LoVo (cell line): Measurements from ENCODE around the gene TRIM40.
A peak's percentile ranks its signal among the peaks of the same experiment; 100 is the strongest.

Experiments used
- DNase-seq: peaks from one replicate; pipeline ENCODE4 v3.0.0-alpha.2; 2016; ENCODE audit warnings: low spot score

Gene TRIM40, protein sequence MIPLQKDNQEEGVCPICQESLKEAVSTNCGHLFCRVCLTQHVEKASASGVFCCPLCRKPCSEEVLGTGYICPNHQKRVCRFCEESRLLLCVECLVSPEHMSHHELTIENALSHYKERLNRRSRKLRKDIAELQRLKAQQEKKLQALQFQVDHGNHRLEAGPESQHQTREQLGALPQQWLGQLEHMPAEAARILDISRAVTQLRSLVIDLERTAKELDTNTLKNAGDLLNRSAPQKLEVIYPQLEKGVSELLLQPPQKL

DNA sequence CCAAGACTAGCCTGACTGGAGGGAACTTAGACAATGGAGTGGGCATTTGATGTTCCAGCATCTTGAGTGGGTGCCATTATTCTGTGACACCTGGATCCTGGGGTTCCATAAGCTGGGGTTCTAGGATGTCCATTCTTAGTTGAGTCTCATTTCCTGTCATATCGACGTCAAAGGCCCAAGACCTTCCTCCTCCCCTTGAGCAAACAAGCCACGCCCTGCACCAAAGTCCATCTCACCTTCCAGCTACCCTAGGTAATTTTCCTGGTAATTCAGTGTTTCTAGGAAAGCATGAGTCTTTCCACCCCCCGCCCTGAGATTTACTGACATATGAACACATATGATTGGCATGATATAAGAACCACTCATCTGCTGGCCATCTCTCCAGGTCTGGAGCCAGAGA, at the start of gene TRIM40:
Gene TRIM40 (plus strand): TSS at position 384 of the 400 bp plus-strand sequence. CDS start 897 bp downstream, outside the sequence.
- peak; percentile 70 for DNase-seq

GRCh38 chr6:30087876-30088275, 48.1 kb upstream of the TRIM40 start:
- no peak for DNase-seq

DNA sequence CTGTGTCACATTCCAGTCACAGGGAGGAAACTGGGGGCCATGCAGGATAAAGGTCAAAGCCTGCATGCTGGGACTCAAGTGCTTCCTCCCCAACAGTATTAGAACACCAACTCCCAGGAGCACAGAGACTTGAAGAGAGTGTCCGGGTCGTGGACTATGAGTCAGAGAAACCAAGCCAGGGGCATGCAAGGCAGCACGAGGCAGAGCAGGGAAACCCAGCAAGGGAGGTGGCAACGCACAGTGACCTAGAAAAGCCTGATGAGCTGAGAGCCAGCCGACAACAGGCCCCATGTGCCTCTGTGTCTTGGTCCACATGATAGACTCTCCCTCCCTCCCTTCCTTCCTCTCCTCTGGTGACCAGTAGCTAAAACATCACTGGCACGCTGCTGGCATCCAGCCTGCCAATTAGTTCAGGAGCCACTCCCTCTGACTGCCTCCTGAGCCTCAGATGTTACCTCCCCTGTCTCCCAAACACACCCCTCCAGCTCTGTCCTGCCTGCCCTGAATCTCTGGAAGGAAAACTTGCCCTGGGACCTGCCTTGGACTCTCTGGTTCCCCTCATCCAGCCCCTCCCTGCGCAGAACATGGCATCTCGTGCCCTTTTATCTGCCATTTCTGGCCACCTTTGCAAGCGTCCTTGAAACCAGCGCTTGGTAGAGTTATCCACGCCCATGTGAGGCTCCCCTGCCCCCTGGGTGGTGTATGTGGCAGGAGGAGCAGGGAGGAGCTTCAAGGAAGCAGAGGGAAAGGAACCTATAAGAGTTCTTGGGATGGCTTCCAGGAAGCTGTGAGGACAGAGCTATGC, 44.2 kb upstream of the TRIM40 start:
- DNase-seq, result peak; percentile 86

DNA sequence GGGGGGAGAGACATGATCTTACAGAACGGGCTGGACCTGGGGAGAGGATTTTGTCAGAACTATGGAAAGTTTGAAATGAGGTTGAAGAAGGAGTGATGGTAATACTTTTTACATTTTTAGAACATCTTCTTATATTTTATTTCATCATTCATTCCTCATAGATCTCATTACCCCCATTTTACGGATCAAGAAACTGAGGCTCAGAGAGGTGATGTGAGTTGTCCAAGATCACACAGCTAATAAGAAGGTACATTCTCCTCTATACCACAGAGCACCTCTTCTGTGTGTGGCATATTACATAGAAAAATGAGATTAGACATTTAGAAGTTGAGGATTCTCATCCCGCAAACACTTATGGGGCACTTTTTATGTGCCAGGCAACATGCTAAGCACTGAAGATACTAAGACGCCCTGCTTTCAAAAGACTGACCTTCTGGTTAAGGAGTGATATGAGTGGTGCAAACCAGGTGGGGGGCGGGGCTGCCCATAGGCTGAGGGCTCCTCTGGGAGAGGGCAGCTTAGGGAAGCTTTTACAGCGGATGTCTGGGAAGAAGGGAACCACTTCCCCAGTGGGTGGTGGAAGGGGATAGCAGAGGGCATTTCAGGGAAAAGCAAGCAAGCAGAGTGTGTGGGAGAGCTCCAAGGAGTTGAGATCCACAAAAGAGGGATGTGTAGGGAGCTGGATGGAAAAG, 42.9 kb upstream of the TRIM40 start:
- DNase-seq, result no peak

DNA sequence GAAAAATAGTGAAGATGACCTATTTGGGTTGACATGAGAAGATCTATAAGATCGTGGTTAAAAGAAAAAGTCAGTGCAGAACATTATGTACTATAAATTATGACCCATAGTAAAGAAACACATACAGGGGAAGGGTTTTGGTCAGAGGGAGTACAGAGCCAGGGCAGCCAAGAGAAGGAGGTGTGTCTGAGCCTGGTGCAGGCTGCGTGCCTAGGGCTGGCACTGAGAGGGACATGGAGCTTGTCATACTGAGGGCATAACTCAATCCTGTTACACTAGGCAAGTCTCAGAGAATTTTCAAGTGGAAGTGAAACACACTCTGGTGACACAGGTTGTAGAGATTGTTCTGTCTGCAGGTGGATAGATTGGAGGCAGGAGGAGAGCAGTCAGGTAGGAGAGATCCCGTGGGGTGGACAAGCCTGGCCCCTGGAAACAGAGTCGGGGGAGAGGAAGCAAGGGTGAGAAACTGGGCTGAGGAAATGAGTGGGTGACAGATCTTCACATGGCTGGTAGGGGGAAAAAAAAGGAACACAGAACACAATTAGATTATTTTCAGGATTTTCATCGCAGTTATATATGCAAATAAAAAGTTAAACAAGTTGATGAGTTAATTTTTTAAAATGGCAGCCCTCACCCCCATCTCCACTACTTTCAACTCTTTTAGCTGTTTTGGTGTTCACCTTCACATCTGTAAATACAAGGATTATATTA, 41.8 kb upstream of the TRIM40 start:
- no peak for DNase-seq

GRCh38 chr6:30096829-30097228, 39.1 kb upstream of the TRIM40 start:
- no peak for DNase-seq

GRCh38 chr6:30097902-30098768, 37.8 kb upstream of the TRIM40 start:
- peak; percentile 68 for DNase-seq

GRCh38 chr6:30100154-30100553, 35.8 kb upstream of the TRIM40 start:
- no peak for DNase-seq

GRCh38 chr6:30100585-30101443, 35.1 kb upstream of the TRIM40 start:
- peak; percentile 86 for DNase-seq

DNA sequence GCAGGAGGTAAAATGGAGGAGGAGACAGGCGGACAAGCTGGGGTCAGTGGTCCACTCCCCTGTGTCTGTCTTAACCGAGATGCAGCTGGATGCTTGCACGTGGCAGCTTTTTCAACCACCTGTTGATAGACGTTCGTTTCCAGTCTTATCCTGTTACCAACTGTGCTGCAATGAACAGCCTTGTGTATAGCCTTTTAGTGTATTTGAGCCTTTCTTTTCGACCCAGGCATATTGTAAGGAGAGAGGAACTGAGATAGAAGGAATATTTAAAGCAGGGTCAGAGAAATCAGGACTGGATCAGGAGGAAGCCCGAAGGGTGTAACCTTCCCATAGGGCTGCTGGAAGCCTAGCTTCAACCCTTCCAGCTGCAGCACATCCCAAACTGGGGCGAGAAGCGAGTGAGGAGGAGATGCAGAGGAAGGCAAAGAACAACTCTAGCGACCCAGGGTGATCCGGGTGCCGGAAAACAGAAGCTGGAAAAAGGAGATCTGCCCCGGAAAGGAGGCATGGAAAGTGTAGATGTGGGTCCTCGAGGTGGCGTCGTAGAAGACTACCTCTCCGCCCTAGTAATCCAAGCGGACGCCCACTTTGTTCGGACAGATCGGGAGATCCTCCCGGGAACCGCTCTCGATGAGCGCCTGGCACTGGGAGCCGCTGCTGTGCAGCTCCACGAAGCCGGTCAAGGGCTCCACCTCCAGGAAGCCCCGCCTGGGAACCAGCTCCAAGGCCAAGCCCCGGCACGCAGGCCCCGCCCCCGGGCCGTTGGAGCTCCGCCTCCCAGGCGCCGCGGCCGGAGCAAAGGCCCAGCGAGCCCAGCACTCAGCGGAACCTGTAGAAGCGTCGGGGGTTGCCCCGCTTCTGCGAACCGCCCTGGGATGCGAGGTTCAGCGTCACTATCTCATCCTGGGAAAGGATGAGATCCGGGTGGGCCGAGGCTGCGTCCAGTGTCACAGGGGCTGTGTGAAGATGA, 34.2 kb upstream of the TRIM40 start:
- DNase-seq, result peak; percentile 89

DNA sequence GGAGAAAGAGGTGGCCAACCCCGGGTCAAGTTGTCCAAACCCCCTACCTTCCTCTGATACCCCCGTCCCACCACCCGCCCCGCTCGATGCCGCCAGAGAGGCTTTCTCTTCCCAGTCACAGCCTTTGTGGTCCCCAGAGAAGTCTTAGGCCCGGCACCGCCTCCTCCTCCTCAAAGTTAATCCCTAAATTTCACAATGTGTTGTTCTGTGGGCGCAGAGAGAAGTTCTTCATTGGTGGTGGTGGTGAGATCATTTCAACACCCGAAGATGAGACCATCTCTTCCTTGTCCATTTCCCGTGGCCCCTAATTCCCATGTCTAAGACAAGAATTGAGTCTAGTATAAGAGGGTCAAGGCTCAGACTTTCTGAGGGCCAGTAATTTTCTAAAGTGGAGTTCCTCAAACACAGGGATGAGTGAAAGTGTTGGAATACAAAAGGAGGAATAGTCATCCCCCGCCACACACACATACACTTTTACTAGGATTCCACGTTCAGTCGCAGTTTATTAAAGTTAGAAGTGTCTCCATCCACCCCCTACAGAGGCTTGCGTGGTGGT, 33.4 kb upstream of the TRIM40 start:
- peak; percentile 18 for DNase-seq

DNA sequence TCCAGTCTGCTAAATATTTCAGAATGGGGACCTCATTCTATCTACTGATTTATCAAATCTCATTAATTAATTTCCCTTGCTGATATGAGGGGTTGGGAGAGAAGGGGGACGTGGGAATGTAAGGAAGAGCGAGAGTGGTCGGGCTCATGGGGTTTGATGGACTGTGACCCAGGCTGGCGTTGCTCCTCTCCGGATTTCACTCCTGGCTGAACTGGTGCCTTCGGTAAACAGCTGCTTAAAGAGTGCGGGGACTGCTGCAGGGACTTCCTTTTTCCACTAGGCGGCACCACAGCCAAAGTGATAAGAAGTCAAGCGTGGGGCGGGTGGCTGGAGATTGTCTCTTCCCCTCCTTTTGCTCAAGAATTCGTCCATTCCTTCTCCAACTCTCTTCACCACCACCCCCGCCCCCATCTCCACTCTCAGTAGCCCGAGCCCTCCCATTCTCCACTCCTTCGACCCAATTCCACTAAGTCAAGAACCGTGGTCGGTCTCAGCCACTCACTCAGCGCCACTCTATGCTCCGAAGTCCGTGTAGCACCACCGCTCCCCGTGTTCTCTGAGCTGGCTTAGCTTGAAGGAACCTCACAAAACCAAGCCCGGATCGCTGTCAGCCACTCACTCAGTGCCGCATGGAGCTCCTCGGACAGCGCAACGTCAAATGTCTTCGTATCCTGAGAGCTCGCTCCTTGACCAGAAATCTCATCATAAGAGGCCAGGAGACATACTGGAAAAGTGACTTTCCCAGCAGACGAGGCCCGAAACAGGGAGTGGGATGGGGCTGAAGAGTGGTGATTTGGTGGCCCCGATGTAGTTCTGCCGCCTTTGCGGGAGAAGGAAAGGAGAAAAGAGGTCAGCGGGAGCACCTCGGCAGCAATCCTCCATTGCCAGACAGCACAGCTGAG, 32.7 kb upstream of the TRIM40 start:
- peak; percentile 88 for DNase-seq

DNA sequence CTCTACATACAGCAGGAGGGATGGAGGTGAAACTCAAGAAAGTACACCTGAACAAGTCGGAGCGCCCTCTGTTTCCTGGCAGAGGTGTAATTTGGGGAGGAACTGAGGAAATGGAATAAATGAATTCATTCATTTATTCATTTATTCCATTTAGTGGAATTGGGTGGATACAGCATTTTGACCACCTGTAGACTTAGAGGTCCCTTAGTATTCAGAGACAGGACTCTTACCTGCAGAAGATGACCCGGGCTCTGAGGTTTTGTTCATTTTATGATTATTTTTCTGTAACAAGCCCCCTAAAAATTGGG, 32.1 kb upstream of the TRIM40 start:
- no peak for DNase-seq

- DNase-seq, result no peak
Measured at GRCh38 chr6:30104661-30105060, 31.3 kb upstream of the TRIM40 start.

GRCh38 chr6:30111266-30111856, 24.6 kb upstream of the TRIM40 start:
- DNase-seq, result no peak

GRCh38 chr6:30112402-30112994, 23.4 kb upstream of the TRIM40 start:
- DNase-seq, result no peak
